CD4-positive, alpha-beta memory T cell (primary cell): ENCODE data around the gene ESD. TPM values are rescaled to one million over a fixed set of nuclear protein-coding genes. Genes with fewer than 3 reads are reported as not detected.
A peak's percentile ranks its signal among the peaks of the same experiment; 100 is the strongest.

Source experiments
- CTCF ChIA-PET: fragments of 350-600 bp; sonication (Branson Sonifier 250); formaldehyde crosslinking; loops from one replicate; lab custom pipeline; 2021; ENCODE audit warnings: inconsistent platforms; ENCODE audit not compliant: partially characterized antibody; lab: Charles Lee
- POLR2A ChIA-PET: fragments of 350-600 bp; sonication (Branson Sonifier 250); formaldehyde crosslinking; loops from one replicate; lab custom pipeline; 2021; ENCODE audit not compliant: partially characterized antibody; lab: Charles Lee
- DNase-seq, 5 donors: peaks; one replicate each; pipeline versions ENCODE4 v3.0.0 to v3.0.0-alpha.2; 2020 to 2022; ENCODE audit warnings: mixed read lengths in 1 of 5
- H3K27ac ChIP-seq: one replicate; pipeline ENCODE4 v1.7.0; 2013; ENCODE audit warnings: low read depth, low read length
- H3K27me3 ChIP-seq: 2 replicates; pipeline ENCODE4 v1.7.0; 2013; ENCODE audit warnings: mild to moderate bottlenecking, low read length, moderate library complexity; ENCODE audit not compliant: insufficient read depth
- H3K36me3 ChIP-seq: 2 replicates; pipeline ENCODE4 v1.7.0; 2013; ENCODE audit warnings: mild to moderate bottlenecking, low read length, moderate library complexity; ENCODE audit not compliant: insufficient read depth
- H3K4me1 ChIP-seq: 2 replicates; pipeline ENCODE4 v1.7.0; 2013; ENCODE audit warnings: mild to moderate bottlenecking, low read length, moderate library complexity; ENCODE audit not compliant: insufficient read depth
- H3K4me3 ChIP-seq, 2 donors: one replicate each; pipeline ENCODE4 v1.7.0; 2013; ENCODE audit warnings: low read length in 2 of 2, mild to moderate bottlenecking in 1 of 2
- H3K9me3 ChIP-seq, 2 donors: one replicate each; pipeline ENCODE4 v1.7.0; 2013; ENCODE audit warnings: low read length in 2 of 2, control low read depth in 1 of 2; ENCODE audit not compliant: control insufficient read depth in 1 of 2
- H3K27ac Mint-ChIP-seq, 7 donors: one replicate each; pipeline ENCODE4 v1.8.0; 2020 to 2021; ENCODE audit warnings: mixed read lengths in 7 of 7, mild to moderate bottlenecking in 6 of 7, inconsistent platforms in 3 of 7, moderate library complexity in 3 of 7
- H3K27me3 Mint-ChIP-seq, 2 donors: one replicate each; pipeline ENCODE4 v1.8.0; 2020 to 2021; ENCODE audit warnings: mixed read lengths in 2 of 2
- H3K36me3 Mint-ChIP-seq, 2 donors: one replicate each; pipeline ENCODE4 v1.8.0; 2020 to 2021; ENCODE audit warnings: mixed read lengths in 2 of 2, inconsistent platforms in 1 of 2, mild to moderate bottlenecking in 1 of 2
- H3K4me1 Mint-ChIP-seq, 4 donors: one replicate each; pipeline ENCODE4 v1.8.0; 2020 to 2021; ENCODE audit warnings: mixed read lengths in 4 of 4, mild to moderate bottlenecking in 1 of 4
- H3K4me3 Mint-ChIP-seq, 8 donors: one replicate each; pipeline ENCODE4 v1.8.0; 2020 to 2021; ENCODE audit warnings: mixed read lengths in 8 of 8, mild to moderate bottlenecking in 7 of 8, moderate library complexity in 6 of 8, inconsistent platforms in 3 of 8
- H3K9me3 Mint-ChIP-seq, 8 donors: one replicate each; pipeline ENCODE4 v1.8.0; 2020 to 2021; ENCODE audit warnings: mixed read lengths in 8 of 8, mild to moderate bottlenecking in 5 of 8, inconsistent platforms in 3 of 8, moderate library complexity in 1 of 8
- intact Hi-C: fragments of 100-400 bp; cut with micrococcal nuclease; formaldehyde crosslinking; loops from one replicate; pipeline ENCODE4 v1.15.1; 2023
- polyA plus RNA-seq, 2 donors: library from polyadenylated mRNA; unstranded; fragments of 300-500 nt; fragmentation: Illumina TruSeq; gene quantifications; one replicate each; pipeline ENCODE4 v1.2.3, GENCODE V29; 2021
- total RNA-seq, 2 experiments: library from RNA; stranded (reverse); gene quantifications; one replicate each; pipeline ENCODE4 v1.2.3, GENCODE V29; 2021

The ESD gene
- total and polyA plus RNA-seq, 4 experiments from 2014 or later, result 57.5 to 136 (median 95.1) TPM

DNA sequence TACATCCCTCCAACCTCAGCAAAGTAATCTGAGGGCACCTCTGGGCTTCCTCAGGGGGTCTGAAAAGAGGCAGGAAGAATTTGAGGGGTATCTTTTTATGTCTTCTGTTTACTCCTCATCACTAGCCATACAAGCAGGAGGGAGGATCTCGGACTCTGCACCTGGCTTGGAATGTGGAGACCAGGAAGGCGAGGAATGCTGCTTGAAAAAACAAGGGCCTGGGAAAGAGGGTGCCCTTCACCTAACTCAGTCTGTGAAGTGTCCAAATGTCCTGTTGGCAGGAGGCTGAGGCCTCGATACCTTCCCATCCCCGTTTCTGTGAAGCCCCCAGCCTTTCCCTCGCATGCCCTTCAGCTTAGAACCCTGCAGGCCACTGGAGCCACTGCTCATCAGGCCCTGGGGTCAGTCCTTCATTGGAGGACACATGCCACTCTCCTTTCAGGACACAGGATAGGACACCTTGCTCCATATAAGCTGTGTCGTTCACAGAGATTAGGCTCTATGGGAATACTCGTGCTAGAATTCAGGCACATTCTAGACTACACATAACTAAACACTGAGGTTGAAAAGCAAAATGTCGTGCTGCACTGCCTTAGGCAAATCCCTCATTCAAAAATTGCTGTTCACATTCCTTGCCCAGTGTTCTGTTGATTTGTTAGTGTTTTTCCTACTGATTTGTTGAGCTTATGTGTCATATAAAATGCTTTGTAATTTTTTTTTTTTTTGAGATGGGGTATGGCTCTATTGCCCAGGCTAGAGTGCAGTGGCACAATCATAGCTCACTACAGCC, 49.7 kb downstream of the ESD start:
- no peak overlapping the region for H3K27ac ChIP-seq
- Mint-ChIP-seq H3K9me3 (no peaks in the 10 kb centered on the region), H3K36me3 (peaks cover 28 to 59% of the 10 kb centered on the region in 2 donors), H3K27ac (peak overlapping the region in 2 of 7 donors; percentile 19 to 21), H3K27me3 (no peaks in the 10 kb centered on the region), H3K4me1 (peaks cover 12 to 26% (median 13%) of the 10 kb centered on the region in 4 donors), H3K4me3 (no peak overlapping the region)
- H3K4me3 ChIP-seq, result no peak overlapping the region
- H3K9me3 ChIP-seq, result no peaks in the 10 kb centered on the region
- DNase-seq, result no peak
- H3K27me3 ChIP-seq, result no peaks in the 10 kb centered on the region
- ChIA-PET POLR2A (no interaction called here), CTCF (interaction anchor here (0.7 kb wide), 1 partner anchor 9 kb away, joined by 3 read pairs; no protein-coding TSS in a partner anchor)
- peaks cover 12% of the 10 kb centered on the region for H3K4me1 ChIP-seq
- H3K36me3 ChIP-seq, result peaks cover 3% of the 10 kb centered on the region
- intact Hi-C loops, result no loop called here

DNA sequence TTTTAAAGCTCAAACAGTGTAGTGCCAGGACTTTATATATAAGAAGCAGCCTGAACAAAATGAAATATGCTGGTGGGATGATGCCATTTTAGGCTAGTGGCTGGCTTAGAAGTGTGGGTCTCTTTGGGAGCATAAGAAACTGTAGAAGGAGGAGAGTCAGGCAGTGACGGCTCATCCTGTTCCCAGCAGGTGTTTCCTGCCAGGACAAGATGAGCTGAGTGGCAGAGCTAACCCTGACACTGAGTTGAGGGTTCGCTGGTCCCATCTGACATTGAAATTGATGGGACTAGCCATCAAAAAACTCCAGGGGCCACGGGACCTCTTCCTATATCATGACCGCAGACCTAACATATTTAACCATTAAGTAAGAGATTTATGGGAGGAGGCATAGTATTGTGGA, 51.3 kb downstream of the ESD start:
- peaks cover 39 to 69% of the 10 kb centered on the region in 2 donors for H3K36me3 Mint-ChIP-seq
- peak overlapping the region in 1 of 7 donors; percentile 3 for H3K27ac Mint-ChIP-seq
- H3K9me3 ChIP-seq, result no peaks in the 10 kb centered on the region

DNA sequence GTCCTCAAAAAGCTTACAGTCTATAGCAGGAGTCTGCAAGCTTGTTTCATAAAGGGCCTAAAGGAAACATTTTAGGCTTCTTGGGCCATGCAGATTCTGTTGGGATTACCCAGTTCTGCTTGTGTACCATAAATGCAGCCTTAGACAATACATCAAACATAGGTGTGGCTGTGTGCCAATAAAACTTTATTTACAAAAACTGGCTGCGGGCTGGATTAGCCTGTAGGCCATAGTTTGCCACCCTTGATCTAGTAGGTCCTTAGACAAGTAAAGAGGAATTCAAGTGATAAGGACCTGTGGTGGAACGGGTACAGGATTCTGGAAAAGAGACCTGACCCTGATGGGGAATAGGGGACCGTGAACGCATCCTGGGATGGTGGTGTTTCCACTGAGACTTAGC, 51.9 kb downstream of the ESD start:
- no peak overlapping the region for H3K4me3 Mint-ChIP-seq
- CTCF ChIA-PET, result no interaction called here
- H3K27me3 Mint-ChIP-seq, result no peaks in the 10 kb centered on the region

More for the DNA sequence above, 51.3 kb downstream of the ESD start:
- Mint-ChIP-seq H3K4me3 (no peak overlapping the region), H3K27me3 (no peaks in the 10 kb centered on the region), H3K4me1 (peaks cover 0 to 12% (median under 1%) of the 10 kb centered on the region in 4 donors), H3K9me3 (no peaks in the 10 kb centered on the region)
- no peaks in the 10 kb centered on the region for H3K27me3 ChIP-seq
- H3K36me3 ChIP-seq, result peaks cover 3% of the 10 kb centered on the region
- H3K4me3 ChIP-seq, result no peak overlapping the region
- H3K27ac ChIP-seq, result no peak overlapping the region
- ChIA-PET POLR2A (no interaction called here), CTCF (no interaction called here)
- no peak for DNase-seq
- no peaks in the 10 kb centered on the region for H3K4me1 ChIP-seq
- intact Hi-C loops, result no loop called here

DNA sequence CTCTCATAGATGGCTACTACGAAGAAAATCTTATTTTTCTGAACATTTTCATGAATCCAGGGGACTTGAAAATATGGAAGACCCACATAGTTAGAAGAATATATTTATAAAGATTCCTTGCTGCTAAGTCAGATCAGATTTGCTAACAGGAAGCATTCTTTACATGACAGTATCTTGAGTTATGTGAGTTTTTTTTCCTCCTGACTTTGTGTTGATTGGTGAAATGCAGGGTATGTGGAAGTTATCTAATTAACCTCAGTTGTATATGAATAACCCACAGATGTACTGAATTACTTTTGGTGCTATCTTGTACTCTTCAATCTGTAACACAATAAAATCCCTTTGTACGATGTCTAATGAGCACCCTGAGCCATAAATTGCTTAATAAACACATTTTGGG, 53.8 kb downstream of the ESD start:
- H3K4me3 Mint-ChIP-seq, result no peak overlapping the region
- H3K27me3 ChIP-seq, result no peaks in the 10 kb centered on the region
- H3K27ac ChIP-seq, result no peak overlapping the region
- peaks cover 43 to 54% of the 10 kb centered on the region in 2 donors for H3K36me3 Mint-ChIP-seq
- POLR2A ChIA-PET, result no interaction called here
- H3K4me1 ChIP-seq, result no peaks in the 10 kb centered on the region
- intact Hi-C loops, result no loop called here
- H3K36me3 ChIP-seq, result no peaks in the 10 kb centered on the region
- H3K4me3 ChIP-seq, result no peak overlapping the region
- no peaks in the 10 kb centered on the region for H3K9me3 Mint-ChIP-seq
- H3K27me3 Mint-ChIP-seq, result no peaks in the 10 kb centered on the region
- H3K4me1 Mint-ChIP-seq, result no peaks in the 10 kb centered on the region
- no peak for DNase-seq
- H3K27ac Mint-ChIP-seq, result peak overlapping the region in 1 of 7 donors; percentile 13
- CTCF ChIA-PET, result no interaction called here
- no peaks in the 10 kb centered on the region for H3K9me3 ChIP-seq

More for the DNA sequence above, 51.9 kb downstream of the ESD start:
- Mint-ChIP-seq H3K9me3 (no peaks in the 10 kb centered on the region), H3K4me1 (peaks cover 0 to 6% (median 0%) of the 10 kb centered on the region in 4 donors), H3K36me3 (peaks cover 38 to 64% of the 10 kb centered on the region in 2 donors), H3K27ac (peak overlapping the region in 1 of 7 donors; percentile 23)
- POLR2A ChIA-PET, result no interaction called here
- H3K27me3 ChIP-seq, result no peaks in the 10 kb centered on the region
- H3K36me3 ChIP-seq, result peaks cover 3% of the 10 kb centered on the region
- H3K4me3 ChIP-seq, result no peak overlapping the region
- no peak for DNase-seq
- H3K4me1 ChIP-seq, result no peaks in the 10 kb centered on the region
- H3K9me3 ChIP-seq, result no peaks in the 10 kb centered on the region
- H3K27ac ChIP-seq, result no peak overlapping the region
- intact Hi-C loops, result no loop called here

DNA sequence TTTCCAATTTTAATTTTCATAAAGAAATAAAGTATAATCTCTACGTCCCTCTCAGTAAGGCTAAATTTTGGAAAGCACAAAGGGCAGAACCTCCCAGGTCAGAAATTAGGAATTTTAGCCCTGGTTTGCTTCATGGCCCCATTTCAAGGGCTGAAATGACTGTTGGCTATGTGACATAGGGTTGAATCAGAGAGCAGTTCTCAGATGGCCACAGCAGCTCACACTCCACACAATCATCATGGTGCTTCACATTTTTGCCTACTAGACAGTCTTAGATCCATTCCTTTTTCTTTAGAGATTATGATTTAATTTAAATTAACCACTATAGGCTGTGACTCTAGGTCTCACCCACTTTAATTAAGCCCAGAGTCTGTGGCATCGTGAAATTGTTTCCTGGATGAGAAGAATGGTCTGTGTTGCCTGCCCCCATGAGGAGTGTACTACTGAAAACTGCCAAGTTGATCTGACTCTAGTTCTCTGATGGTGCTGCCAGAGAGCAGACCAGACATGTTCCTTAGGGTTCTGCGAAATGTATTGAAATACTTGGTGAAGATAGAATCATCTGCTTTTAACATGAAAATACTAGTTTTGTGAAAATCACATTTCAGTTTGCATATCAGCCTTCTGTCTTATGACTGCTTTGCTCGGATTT, 57.4 kb downstream of the ESD start:
- Histone ChIP-seq H3K4me3 (no peak overlapping the region), H3K27me3 (no peaks in the 10 kb centered on the region), H3K4me1 (no peaks in the 10 kb centered on the region), H3K36me3 (no peaks in the 10 kb centered on the region), H3K27ac (no peak overlapping the region), H3K9me3 (no peaks in the 10 kb centered on the region)
- H3K27me3 Mint-ChIP-seq, result no peaks in the 10 kb centered on the region
- no peak overlapping the region for H3K4me3 Mint-ChIP-seq
- no peak overlapping the region for H3K27ac Mint-ChIP-seq
- ChIA-PET POLR2A (no interaction called here), CTCF (no interaction called here)
- peaks cover 35 to 46% of the 10 kb centered on the region in 2 donors for H3K36me3 Mint-ChIP-seq
- no peaks in the 10 kb centered on the region for H3K4me1 Mint-ChIP-seq
- no peak for DNase-seq
- intact Hi-C loops, result no loop called here
- H3K9me3 Mint-ChIP-seq, result no peaks in the 10 kb centered on the region

DNA sequence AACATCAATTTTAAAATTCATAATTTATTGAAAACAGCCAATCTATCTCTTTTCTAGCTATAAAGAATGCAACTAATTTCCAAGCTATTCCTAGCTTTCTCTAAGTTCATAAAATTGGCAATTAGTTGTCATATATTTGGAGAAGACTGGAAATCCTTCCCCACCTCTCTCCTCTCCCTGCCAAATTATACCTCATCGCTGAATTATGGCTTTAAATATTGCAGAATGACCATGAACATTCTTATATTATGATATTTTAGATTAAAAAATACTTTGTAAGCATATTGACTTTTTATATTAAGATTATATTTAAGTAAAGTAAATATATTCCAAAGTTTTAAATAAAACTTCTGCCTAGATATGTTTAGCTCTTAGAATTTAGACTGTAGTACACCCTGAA, 58.2 kb downstream of the ESD start:
- Mint-ChIP-seq H3K36me3 (peaks cover 35 to 44% of the 10 kb centered on the region in 2 donors), H3K4me3 (no peak overlapping the region), H3K9me3 (no peaks in the 10 kb centered on the region), H3K4me1 (no peaks in the 10 kb centered on the region), H3K27ac (no peak overlapping the region), H3K27me3 (no peaks in the 10 kb centered on the region)
- CTCF ChIA-PET, result interaction anchor here (0.8 kb wide), 1 partner anchor 9 kb away, joined by 3 read pairs; no protein-coding TSS in a partner anchor
- no peak for DNase-seq
- Histone ChIP-seq H3K4me1 (no peaks in the 10 kb centered on the region), H3K36me3 (no peaks in the 10 kb centered on the region), H3K4me3 (no peak overlapping the region), H3K9me3 (no peaks in the 10 kb centered on the region), H3K27ac (no peak overlapping the region), H3K27me3 (no peaks in the 10 kb centered on the region)
- POLR2A ChIA-PET, result no interaction called here
- intact Hi-C loops, result no loop called here

DNA sequence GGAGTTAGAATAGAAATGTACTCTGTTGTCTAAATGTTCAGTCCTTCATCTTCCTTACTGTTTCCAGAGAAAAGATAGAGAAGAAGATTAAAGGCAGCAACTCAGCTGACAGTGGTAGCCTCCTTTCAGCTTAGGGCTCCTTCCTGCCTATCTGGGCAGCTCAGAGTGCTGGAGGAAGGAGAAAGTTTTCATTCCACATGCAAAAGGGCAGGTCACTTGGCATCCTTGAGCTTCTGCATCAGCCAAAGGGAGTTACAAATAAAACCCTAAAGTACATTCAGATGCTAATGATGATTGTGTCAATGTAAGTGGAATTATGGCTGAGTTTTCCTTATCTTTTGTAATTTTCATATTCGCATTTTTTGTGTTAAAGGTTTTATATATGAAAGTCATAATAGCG, 58.9 kb downstream of the ESD start:
- POLR2A ChIA-PET, result no interaction called here
- no peak overlapping the region for H3K27ac Mint-ChIP-seq
- H3K36me3 Mint-ChIP-seq, result peaks cover 35 to 41% of the 10 kb centered on the region in 2 donors
- DNase-seq, result no peak
- no peak overlapping the region for H3K4me3 ChIP-seq
- peaks cover 3% of the 10 kb centered on the region for H3K36me3 ChIP-seq
- H3K4me3 Mint-ChIP-seq, result no peak overlapping the region
- no peaks in the 10 kb centered on the region for H3K4me1 ChIP-seq
- H3K9me3 Mint-ChIP-seq, result no peaks in the 10 kb centered on the region
- H3K27ac ChIP-seq, result no peak overlapping the region
- no peaks in the 10 kb centered on the region for H3K4me1 Mint-ChIP-seq
- no peaks in the 10 kb centered on the region for H3K27me3 ChIP-seq
- intact Hi-C loops, result no loop called here
- CTCF ChIA-PET, result interaction anchor here (0.8 kb wide), 1 partner anchor 9 kb away, joined by 3 read pairs; no protein-coding TSS in a partner anchor
- no peaks in the 10 kb centered on the region for H3K9me3 ChIP-seq
- H3K27me3 Mint-ChIP-seq, result no peaks in the 10 kb centered on the region
